ENCODE data around the gene KIF23.
"Not testable (repeated sequence)": the region's sequence is repeated elsewhere in the genome, so short reads cannot be mapped to it uniquely, and the experiment has no call there.

KIF23 gene

DNA sequence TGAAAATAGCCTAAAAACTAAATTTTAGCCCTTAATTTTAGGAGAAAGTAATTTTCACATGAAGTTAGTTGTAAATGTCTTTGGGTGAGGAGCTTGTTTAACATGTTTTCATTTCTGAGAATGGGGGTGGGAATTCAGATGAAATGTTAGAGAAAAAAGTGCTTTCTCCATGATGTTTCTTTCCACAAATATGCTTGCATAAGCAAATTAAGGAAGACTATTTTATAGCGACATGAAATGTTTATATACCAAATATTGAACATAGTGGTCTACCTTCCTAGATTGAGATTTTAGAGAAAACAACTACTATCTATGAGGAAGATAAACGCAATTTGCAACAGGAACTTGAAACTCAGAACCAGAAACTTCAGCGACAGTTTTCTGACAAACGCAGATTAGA is 25.5 kb downstream of the KIF23 start:
- DNase-seq: no peak

GRCh38 chr15:69443032-69443611 is 29.0 kb downstream of the KIF23 start:
- DNase-seq: no peak

DNA sequence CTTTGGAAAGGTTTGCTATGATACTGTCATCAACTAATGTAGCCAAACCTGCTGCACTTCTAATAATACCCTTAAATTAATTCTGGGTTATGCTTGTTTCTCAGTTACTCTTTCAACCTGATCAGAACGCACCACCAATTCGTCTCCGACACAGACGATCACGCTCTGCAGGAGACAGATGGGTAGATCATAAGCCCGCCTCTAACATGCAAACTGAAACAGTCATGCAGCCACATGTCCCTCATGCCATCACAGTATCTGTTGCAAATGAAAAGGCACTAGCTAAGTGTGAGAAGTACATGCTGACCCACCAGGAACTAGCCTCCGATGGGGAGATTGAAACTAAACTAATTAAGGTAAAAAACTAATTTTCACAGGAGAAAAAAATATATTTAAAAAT is 30.5 kb downstream of the KIF23 start:
- no peak for DNase-seq

DNA sequence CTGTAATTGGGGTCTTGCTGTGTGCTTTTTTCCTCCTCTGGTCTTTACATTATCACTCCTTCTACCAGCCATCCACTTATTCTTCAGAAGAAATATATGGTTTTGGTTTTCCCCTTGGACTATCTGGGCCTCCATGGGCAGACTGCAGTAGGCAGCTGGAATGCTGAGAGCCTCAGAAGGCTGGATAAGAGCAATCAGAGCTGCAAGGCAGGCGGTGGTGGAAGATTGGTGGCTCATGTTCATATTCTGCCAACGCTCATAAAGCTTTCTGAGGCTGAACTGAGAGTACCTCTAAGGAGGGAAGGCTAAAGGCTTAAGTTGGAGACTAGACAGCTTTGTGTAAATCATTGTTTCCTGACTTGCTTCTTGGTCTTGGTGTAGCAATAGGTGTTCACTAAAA is 32.8 kb downstream of the KIF23 start:
- DNase-seq: no peak

- DNase-seq: not testable (repeated sequence)
These were observed 36.1 kb downstream of the KIF23 start for GRCh38 chr15:69450221-69450620.

- DNase-seq: no peak
These were observed 37.0 kb downstream of the KIF23 start for GRCh38 chr15:69450968-69451695.

GRCh38 chr15:69451951-69452691 is 38.0 kb downstream of the KIF23 start:
- no peak for DNase-seq

- peak; percentile 94 for DNase-seq
These were observed 38.8 kb downstream of the KIF23 start, which contains the start of gene RPLP1 for GRCh38 chr15:69452692-69453521. TSS of gene RPLP1 (plus strand) at chr15:69452818. CDS start at chr15:69452949, 131 bp downstream.

DNA sequence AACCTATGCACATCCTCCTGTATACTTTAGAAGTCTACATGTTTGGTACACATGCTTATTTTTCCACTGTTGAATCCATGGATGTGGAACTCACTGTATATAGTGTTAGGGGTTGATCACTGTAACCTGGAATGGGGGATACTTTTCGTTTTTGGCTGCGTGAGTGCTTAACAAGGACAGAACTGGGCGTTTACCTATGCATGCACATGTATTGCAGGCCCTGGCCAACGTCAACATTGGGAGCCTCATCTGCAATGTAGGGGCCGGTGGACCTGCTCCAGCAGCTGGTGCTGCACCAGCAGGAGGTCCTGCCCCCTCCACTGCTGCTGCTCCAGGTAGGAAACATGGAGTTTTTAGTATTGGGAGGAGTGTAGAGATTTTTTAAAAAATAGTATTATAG is 40.8 kb downstream of the KIF23 start:
- no peak for DNase-seq

DNA sequence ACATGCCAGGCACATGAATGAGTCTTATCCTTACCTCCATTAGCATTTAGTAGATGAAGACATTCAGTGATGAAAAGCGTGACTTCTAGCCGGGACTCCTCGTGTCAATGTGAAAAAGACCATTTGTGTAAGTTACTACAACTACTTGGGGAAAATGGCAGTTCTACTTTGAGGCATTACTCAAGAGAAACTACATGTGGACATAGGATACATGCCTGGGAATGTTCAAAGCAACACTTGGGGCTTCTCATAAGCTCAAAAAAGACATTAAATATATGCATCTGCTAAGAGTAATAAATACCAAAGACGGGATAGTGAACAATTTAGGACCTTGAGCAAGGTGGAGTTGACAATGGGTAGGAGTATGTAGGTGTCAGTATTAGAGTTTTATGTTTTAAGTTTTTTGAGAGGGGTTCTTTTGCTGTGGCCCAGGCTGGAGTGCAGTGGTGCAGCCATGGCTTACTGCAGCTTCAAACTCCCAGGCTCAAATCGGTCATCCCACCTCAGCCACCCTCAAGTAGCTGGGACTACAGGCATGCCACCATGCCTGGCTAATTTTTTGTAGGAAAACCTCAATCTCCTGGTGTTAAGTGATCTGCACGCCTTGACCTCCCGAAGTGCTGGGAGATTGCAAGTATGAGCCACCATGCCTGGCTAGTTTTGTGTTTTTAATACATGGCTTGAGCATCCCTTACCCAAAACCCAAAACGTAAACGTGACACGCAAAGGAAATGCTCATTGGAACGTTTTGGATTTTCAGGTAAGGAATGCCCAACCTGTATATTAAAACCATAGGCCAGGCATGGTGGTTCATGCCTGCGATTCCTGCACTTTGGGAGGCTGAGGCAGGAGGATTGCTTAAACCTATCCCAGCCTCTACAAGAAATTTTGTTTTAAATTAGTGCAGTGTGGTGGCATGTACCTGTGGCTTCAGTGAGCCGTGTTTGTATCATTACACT is 42.3 kb downstream of the KIF23 start:
- DNase-seq: no peak

DNA sequence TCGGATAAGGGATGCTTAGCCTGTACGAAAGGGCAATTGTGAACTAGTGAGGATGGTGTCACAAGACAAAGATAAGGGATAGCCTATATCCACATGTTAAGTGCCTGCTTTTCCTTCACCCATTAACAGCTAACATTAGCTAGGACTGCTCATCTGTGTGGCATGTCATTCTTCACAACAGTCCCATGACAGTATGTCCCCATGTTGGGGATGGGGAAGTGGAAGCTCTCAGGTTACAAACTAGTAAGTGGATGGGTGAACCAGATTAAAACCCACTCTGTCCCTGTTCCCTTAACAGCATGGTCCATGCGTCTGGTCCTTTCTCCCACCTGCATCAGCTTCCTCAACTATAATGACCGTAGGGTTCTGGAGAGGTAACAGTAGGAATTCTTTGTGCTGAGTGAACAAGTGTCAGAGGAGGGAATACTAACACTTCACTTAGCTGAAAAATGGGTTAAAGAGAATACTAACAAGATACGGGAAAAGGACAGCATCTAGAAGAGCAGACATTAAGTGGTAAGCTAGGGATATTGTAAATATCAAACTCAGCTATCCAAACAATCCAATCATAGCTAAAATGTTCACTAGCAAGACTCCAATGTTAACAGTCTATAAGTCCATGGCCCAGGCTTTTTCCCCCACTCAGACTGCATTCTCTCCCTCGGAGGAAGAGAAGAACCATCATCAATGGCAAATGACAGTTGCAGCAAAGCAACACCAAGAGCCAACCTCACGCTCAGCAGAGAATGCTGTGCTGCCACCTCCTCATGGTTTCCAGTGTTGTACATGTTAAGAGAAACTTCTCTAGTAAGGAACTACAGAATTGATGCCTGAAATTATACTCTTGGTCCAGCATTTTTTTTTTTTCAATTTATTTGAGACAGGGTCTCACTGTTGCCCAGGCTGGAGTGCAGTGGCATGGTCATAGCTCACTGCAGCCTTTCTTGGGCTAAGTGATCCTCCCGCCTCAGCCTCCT is 43.4 kb downstream of the KIF23 start:
- no peak for DNase-seq

DNA sequence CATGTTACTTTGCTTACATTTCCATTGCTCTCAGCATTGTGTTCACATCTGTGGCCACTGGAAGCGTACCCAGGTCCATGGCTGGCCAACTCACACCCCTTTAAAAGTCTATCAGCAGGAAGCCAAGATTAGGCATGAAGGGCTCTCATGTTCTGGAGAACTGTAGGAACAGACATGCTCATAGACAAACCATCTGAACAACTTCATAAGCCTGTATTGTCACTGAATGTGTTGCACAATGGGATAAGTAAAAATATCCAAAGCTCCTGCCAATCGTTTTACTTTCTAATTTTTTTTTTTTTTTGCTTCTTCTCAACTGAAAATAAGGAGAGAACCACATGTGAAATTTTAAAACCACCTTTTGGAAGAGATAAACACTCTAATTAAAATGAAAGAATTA is 44.9 kb downstream of the KIF23 start:
- no peak for DNase-seq

DNA sequence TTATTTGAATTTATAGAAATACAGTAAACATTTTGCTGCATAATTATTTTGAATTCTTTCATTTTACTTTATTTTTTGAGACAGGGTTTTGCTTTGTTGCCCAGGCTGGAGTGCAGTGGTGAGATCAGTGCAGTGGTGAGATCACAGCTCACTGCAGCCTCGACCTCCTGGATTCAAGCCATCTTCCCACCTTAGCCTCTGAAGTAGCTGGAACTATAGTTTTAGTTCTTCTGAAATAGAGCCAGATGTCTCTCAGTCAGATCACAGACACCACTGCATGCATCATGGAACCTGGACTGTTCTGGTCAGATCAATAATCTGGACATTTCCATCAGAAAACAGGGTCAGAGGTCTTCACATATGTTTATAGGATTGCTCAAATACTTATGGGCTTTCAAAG is 46.3 kb downstream of the KIF23 start:
- DNase-seq: no peak

DNA sequence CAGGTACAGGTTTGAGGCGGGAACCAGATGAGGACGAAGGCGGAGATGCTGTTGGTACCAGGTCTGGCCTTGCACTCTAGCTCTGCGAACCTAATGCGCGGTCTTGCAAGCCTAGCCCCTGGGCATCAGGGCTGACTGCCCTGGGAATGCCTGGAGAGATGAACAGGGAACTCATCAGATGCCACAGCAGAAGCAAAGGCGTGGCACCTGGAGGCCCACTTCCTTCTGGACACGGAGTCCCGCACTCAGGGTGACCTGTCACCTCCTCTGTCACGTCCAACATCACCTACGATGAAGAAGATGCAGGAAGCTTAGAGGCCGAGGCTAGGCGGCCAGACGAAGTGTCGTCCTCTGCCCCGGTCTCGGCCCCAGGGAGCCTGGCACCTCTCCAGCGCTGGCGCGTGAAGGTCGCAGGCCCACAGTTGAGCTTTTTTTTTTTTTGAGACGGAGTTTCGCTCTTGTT is 47.9 kb downstream of the KIF23 start:
- no peak for DNase-seq

- peak; percentile 93 for DNase-seq
These were observed 48.5 kb downstream of the KIF23 start for GRCh38 chr15:69462493-69463181.

GRCh38 chr15:69463182-69463756 is 49.1 kb downstream of the KIF23 start:
- no peak for DNase-seq

- no peak for DNase-seq
These were observed 51.1 kb downstream of the KIF23 start for GRCh38 chr15:69465253-69465652.

- DNase-seq: no peak
These were observed 52.6 kb downstream of the KIF23 start for GRCh38 chr15:69466733-69467132.

- DNase-seq: no peak
These were observed 53.5 kb downstream of the KIF23 start for GRCh38 chr15:69467636-69468035.

All from T1000 (cell line).